ENCODE data around the gene TUBGCP6.

The TUBGCP6 gene

DNA sequence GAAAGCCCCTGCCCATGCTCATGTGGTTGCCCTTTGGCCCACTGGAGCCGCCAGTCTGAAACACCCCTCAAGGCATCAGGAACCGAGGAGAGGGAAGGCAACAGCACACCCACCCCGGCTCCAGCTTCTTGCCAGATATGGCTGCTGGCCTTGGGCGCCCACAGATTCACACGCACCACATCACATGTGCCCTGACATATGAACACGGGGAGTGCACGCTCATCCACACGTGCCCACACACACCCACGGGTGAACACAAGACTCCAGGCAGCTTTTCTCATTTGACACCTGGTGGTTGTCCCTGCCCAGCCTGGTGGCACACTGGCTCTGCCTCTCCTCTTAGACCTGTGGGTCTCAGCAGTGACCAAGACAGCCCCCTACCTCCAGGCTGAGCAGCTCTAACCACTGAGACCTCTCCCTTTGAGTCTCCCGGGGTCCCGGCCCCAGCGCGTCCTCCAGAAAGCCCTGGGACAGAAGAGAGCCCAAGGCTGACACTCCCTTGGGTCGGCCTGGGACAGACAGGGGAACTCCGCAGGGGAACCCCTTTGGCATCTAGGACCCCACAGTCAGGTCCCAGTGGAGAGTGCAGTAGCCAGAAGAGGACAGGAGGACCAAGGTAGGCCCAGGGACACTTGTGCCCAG lies 19.4 kb upstream of the TUBGCP6 start:
- no peak for DNase-seq
- TF ChIP-seq, protein P1, sequence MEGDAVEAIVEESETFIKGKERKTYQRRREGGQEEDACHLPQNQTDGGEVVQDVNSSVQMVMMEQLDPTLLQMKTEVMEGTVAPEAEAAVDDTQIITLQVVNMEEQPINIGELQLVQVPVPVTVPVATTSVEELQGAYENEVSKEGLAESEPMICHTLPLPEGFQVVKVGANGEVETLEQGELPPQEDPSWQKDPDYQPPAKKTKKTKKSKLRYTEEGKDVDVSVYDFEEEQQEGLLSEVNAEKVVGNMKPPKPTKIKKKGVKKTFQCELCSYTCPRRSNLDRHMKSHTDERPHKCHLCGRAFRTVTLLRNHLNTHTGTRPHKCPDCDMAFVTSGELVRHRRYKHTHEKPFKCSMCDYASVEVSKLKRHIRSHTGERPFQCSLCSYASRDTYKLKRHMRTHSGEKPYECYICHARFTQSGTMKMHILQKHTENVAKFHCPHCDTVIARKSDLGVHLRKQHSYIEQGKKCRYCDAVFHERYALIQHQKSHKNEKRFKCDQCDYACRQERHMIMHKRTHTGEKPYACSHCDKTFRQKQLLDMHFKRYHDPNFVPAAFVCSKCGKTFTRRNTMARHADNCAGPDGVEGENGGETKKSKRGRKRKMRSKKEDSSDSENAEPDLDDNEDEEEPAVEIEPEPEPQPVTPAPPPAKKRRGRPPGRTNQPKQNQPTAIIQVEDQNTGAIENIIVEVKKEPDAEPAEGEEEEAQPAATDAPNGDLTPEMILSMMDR (IDR thresholded peaks at IDR 0.05) = no peak
- H3K9me3 Mint-ChIP-seq = no peaks in the 10 kb centered on the region
- peaks cover 19% of the 10 kb centered on the region for H3K4me1 Mint-ChIP-seq
- no peak overlapping the region for H3K27ac Mint-ChIP-seq
- H3K4me3 Mint-ChIP-seq = no peak overlapping the region
- no peaks in the 10 kb centered on the region for H3K36me3 Mint-ChIP-seq (ENCODE audit: low read depth)
- H3K27me3 Mint-ChIP-seq (ENCODE audit: low read depth, poor library complexity) = peaks cover 29% of the 10 kb centered on the region

DNA sequence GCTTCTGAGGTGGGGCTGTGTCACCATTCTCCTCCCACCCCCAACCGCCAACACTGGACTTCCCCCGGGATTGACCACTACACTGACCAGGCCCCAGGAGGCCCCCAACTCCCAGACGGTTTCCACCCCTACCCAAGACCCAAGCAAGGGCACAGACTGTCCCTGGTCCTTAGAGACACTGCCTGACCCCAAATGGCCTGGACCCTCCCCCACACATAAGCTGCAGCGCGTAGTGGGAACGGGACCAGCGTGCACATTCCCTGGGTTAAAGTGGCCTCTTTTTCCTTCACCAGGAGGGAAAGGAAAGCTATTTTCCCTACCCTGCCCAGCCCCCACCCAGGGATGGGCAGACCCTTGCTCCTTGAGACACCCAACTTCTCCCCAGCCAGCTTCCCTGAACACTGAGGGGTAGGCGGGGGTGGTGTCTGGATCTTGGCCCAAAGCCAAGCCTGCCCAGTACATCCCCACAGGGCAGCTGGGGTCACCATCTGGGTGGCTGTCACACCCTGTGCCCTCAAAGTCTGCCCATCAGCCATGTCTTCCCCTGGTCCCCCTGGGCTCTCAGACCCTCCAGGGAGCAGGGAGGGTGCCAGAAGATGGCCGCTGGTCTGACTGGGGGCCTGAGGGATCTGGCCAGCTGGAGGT lies 18.3 kb upstream of the TUBGCP6 start:
- DNase-seq = no peak
- TF ChIP-seq, protein P1 (IDR thresholded peaks at IDR 0.05) = no peak
- H3K4me1 Mint-ChIP-seq = peaks cover 28% of the 10 kb centered on the region
- H3K9me3 Mint-ChIP-seq = no peaks in the 10 kb centered on the region
- no peak overlapping the region for H3K27ac Mint-ChIP-seq
- no peak overlapping the region for H3K4me3 Mint-ChIP-seq
- H3K36me3 Mint-ChIP-seq (ENCODE audit: low read depth) = no peaks in the 10 kb centered on the region
- peaks cover 18% of the 10 kb centered on the region for H3K27me3 Mint-ChIP-seq (ENCODE audit: low read depth, poor library complexity)

DNA sequence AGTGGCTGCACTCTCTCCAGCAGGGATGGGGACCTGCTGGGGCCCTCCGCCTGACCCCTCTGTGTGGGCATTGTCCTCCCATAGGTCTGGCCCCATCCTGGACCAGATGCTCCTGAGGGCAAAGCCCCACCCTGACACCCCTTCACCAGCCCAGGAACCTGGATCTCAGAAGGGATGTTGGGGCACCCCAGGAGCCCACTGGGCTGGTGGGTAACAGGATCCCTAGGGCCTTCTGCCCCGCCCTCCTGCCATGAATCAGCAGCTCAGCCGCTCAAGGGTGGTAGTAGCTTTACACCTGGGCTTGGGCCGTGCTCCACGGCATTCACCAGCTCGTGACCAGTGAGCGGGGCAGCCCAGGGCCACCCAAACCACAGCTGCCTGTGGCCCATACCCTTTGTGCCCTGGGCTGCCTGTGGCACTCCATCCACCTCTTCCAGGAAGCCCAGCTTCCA lies 17.7 kb upstream of the TUBGCP6 start:
- peak overlapping the region; percentile 75 for H3K4me3 Mint-ChIP-seq
- DNase-seq = no peak
- peaks cover 34% of the 10 kb centered on the region for H3K4me1 Mint-ChIP-seq
- TF ChIP-seq, protein P1 (IDR thresholded peaks at IDR 0.05) = no peak
- H3K36me3 Mint-ChIP-seq (ENCODE audit: low read depth) = no peaks in the 10 kb centered on the region
- peaks cover 12% of the 10 kb centered on the region for H3K27me3 Mint-ChIP-seq (ENCODE audit: low read depth, poor library complexity)
- no peaks in the 10 kb centered on the region for H3K9me3 Mint-ChIP-seq
- no peak overlapping the region for H3K27ac Mint-ChIP-seq

DNA sequence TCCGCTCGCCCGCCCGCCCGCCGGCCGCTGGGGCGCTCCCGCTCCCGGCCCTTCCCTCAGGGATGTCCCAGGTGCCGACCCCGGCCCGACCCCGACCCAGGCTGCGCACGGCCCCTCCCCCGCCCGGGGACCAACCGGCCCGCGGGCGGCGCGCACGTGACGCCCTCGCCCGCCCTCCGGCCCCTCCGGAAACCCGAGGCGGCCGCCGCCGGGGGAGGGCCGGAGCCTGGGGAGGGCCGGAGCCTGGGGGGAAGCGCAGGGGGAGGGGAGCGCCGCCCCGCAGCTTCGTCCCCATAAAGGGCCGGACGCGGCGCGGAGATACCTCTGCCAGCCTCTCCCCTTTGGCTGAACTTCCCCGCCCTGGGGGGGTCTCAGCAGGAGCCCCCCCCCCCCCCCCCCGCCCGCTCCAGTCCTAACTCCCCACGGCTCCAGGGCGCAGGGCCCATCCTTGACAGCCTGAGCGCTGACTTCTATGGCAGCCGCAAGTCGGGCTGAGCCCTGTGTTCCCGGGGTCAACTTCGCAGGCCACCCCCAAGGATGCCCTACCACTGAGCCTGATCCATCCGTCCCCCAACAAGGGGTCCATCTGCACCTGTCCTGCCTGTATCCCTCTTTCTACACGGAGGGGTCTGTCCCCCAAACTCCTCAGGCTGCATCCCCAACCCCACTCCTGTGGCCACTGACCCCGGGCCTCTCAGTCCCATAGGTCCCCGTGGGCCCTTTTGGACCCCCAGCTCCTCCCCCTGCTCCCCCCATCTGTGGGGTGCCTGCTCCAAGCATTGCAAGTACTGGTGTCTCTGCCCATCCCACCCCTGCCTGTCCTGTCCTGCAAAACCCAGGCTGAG lies 17.0 kb upstream of the TUBGCP6 start, which contains the start of gene MAPK12:
Gene MAPK12, minus strand, starts transcription at position 69 of the 845 bp plus-strand sequence. CDS start 174 bp downstream, outside the sequence.
- no peaks in the 10 kb centered on the region for H3K36me3 Mint-ChIP-seq (ENCODE audit: low read depth)
- TF ChIP-seq, protein P1 (IDR thresholded peaks at IDR 0.05) = no peak
- peaks cover 40% of the 10 kb centered on the region for H3K4me1 Mint-ChIP-seq
- DNase-seq = peak; percentile 81
- peak within 1 kb of the TSS; percentile 75 for H3K4me3 Mint-ChIP-seq
- no peak within 1 kb of the TSS for H3K27ac Mint-ChIP-seq
- no peaks in the 10 kb centered on the region for H3K9me3 Mint-ChIP-seq
- peaks cover 12% of the 10 kb centered on the region for H3K27me3 Mint-ChIP-seq (ENCODE audit: low read depth, poor library complexity)

DNA sequence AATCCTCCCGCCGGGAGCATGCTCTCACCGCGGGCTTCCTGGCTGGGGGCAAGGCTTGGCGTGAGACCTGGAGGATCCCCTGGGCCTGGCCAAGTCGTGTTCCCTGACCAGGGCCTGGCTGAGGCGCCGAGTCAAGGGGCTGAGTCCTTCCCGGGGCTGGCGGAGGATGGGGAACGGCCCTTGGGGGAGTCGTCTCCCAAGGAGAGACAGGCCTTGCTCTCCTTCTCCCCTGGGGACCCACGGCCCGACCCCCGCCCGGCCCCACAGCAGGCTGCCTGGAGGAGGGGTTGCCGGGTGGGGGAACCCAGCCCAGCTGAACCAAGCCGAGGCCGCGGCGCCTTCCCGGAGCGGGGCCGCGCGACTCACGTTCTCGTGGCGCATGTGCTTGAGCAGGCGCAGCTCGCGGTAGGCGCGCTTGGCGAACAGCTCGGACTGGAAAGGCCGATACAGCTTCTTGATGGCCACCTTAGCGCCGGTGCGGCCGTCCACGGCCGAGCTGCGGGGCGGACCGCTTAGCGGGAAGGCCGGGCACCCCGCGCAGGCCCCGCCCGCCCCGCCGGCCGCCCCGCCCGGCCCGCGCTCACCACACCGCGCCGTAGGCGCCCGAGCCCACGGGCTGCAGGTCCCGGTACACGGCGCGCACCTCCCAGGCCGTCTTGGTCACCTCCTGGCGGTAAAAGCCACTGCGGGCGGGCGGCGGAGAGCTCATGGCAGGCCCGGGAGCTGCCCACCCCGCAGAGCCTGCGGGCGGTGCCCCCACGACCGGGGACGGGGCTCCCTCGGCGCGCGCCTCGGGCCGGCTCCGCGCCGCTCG lies 16.2 kb upstream of the TUBGCP6 start:
- peak; percentile 68 for DNase-seq
- Mint-ChIP-seq H3K4me1 (peaks cover 40% of the 10 kb centered on the region), H3K27ac (no peak overlapping the region), H3K4me3 (peak overlapping the region; percentile 64), H3K9me3 (no peaks in the 10 kb centered on the region), H3K27me3 (ENCODE audit: low read depth, poor library complexity) (peaks cover 6% of the 10 kb centered on the region), H3K36me3 (ENCODE audit: low read depth) (no peaks in the 10 kb centered on the region)
- TF ChIP-seq, protein P1 (IDR thresholded peaks at IDR 0.05) = no peak

All from nephron progenitor cell (in vitro differentiated cells).